H1 (cell line): ENCODE measurements around the gene MBD5. TPM values are rescaled to one million over a fixed set of nuclear protein-coding genes. Genes with fewer than 3 reads are reported as not detected.

ENCODE experiments used
- KDM1A ChIP-seq: fragments of 200-600, 300-600 bp; sonication (generic); IDR thresholded peaks from 2 replicates; pipeline ENCODE4 v1.7.1; 2016; ENCODE audit warnings: mild to moderate bottlenecking, low read length, borderline replicate concordance
- PHF8 ChIP-seq: fragments of 200-600 bp; sonication (generic); conservative IDR thresholded peaks from 2 replicates; pipeline ENCODE4 v1.7.1; 2012; ENCODE audit warnings: low read depth, mild to moderate bottlenecking, inconsistent platforms, low read length, moderate library complexity
- polyA plus RNA-seq, 7 experiments: library from polyadenylated mRNA; depleted of rRNA in 3 of 7; stranded (reverse) in 5 of 7; unstranded in 2 of 7; fragments of >200 nt in 5 of 7; fragments of 200-250 nt in 2 of 7; gene quantifications; 1 replicate in 5 of 7; 2 replicates in 1 of 7; 4 replicates in 1 of 7; pipeline versions ENCODE4 v1.2.1 to v1.2.3, GENCODE V29; 2011 to 2013; ENCODE audit warnings: missing spikeins in 2 of 7, mixed read lengths in 2 of 7
- total RNA-seq: library from RNA; stranded (reverse); fragmentation: NEBNext Ultra II Directional; extraction: Animal tissue kit (Norgen Biotek cat#: 25700); gene quantifications from 2 replicates; pipeline ENCODE4 v1.2.1, GENCODE V29; 2021

The MBD5 gene
- total and polyA plus RNA-seq, 2 of the 8 experiments (the other 6 are each of a cell fraction or from before 2014, with no cell fraction given), result 9.7 to 29.4 TPM

DNA sequence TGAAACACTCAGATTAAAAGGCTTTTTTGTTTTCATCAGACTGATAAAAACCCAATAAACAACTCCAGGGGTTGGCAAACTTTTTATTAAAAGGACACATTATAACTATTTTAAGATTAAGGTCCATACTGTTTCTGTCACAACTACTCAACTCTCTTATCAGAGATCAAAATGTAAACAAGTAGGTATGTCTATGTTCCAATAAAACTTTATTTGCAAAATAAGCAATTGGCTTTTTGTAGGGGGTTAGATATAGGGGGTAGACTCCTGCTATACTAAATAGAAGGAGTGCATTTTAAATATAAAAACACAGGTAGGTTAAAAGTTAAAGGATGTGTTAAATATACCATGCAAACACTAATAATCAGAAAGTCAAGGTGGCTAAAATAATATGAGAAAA is 174.0 kb downstream of the MBD5 start (continued):
- TF ChIP-seq PHF8 (no peak), KDM1A (no peak)
